Subcutaneous abdominal adipose tissue (tissue), 5 donors: ENCODE data around the gene SAMD4A.

ENCODE experiments used
- H3K27ac ChIP-seq: one replicate; pipeline ENCODE4 v1.7.0; 2013; ENCODE audit warnings: low read depth, mild to moderate bottlenecking, inconsistent platforms, low read length, moderate library complexity
- H3K27me3 ChIP-seq, 5 donors: one replicate each; pipeline ENCODE4 v1.7.0; 2013; ENCODE audit warnings: low read length in 5 of 5, inconsistent platforms in 1 of 5; ENCODE audit not compliant: control insufficient read depth in 5 of 5, insufficient read depth in 4 of 5
- H3K36me3 ChIP-seq, 5 donors: one replicate each; pipeline ENCODE4 v1.7.0; 2013; ENCODE audit warnings: low read length in 5 of 5; ENCODE audit not compliant: control insufficient read depth in 5 of 5, insufficient read depth in 5 of 5
- H3K4me1 ChIP-seq, 5 donors: one replicate each; pipeline ENCODE4 v1.7.0; 2013; ENCODE audit warnings: low read length in 5 of 5, mild to moderate bottlenecking in 3 of 5, moderate library complexity in 1 of 5; ENCODE audit not compliant: control insufficient read depth in 5 of 5, insufficient read depth in 5 of 5
- H3K4me3 ChIP-seq, 5 donors: one replicate each; pipeline ENCODE4 v1.7.0; 2013; ENCODE audit warnings: low read length in 5 of 5, low read depth in 1 of 5
- H3K9ac ChIP-seq, 5 donors: one replicate each; pipeline ENCODE4 v1.7.0; 2013; ENCODE audit warnings: low read length in 5 of 5, mild to moderate bottlenecking in 4 of 5, moderate library complexity in 3 of 5
- H3K9me3 ChIP-seq, 5 donors: one replicate each; pipeline ENCODE4 v1.7.0; 2013; ENCODE audit warnings: low read length in 5 of 5; ENCODE audit not compliant: control insufficient read depth in 5 of 5
- donor health status: healthy.
- donor health status: healthy.
- donor health status: healthy.
- donor health status: healthy.
- donor health status: healthy.

Gene SAMD4A

GRCh38 chr14:54566410-54567223 is at the start of gene SAMD4A:
TSS of gene SAMD4A (plus strand) at chr14:54567128. CDS start at chr14:54567917, 789 bp downstream.
- Histone ChIP-seq H3K36me3 (peaks cover 0 to 8% (median 0%) of the 10 kb centered on the region in 5 donors), H3K27me3 (no peaks in the 10 kb centered on the region), H3K4me3 (peak within 1 kb of the TSS; percentile 77 to 92 (median 84)), H3K9ac (peak within 1 kb of the TSS; percentile 56 to 99 (median 95)), H3K9me3 (no peaks in the 10 kb centered on the region), H3K27ac (peak within 1 kb of the TSS; percentile 99), H3K4me1 (peaks cover 5 to 44% (median 34%) of the 10 kb centered on the region in 5 donors)

- Histone ChIP-seq H3K27me3 (no peaks in the 10 kb centered on the region), H3K36me3 (peaks cover 14 to 37% (median 31%) of the 10 kb centered on the region in 5 donors), H3K4me3 (no peak overlapping the region), H3K4me1 (no peaks in the 10 kb centered on the region), H3K27ac (no peak overlapping the region), H3K9ac (no peak overlapping the region), H3K9me3 (no peaks in the 10 kb centered on the region)
Observed at GRCh38 chr14:54524410-54524809, 42.5 kb upstream of the SAMD4A start.

- H3K4me1 ChIP-seq: no peaks in the 10 kb centered on the region
- no peaks in the 10 kb centered on the region for H3K27me3 ChIP-seq
- no peak overlapping the region for H3K4me3 ChIP-seq
- peaks cover 5 to 26% (median 21%) of the 10 kb centered on the region in 5 donors for H3K36me3 ChIP-seq
- H3K27ac ChIP-seq: no peak overlapping the region
- H3K9me3 ChIP-seq: no peaks in the 10 kb centered on the region
- no peak overlapping the region for H3K9ac ChIP-seq
Observed at GRCh38 chr14:54528973-54529372, 38.0 kb upstream of the SAMD4A start.

- Histone ChIP-seq H3K9ac (no peak overlapping the region), H3K27ac (no peak overlapping the region), H3K4me3 (no peak overlapping the region), H3K4me1 (no peaks in the 10 kb centered on the region), H3K36me3 (peaks cover 4 to 22% (median 17%) of the 10 kb centered on the region in 5 donors), H3K9me3 (no peaks in the 10 kb centered on the region), H3K27me3 (no peaks in the 10 kb centered on the region)
Observed at GRCh38 chr14:54529811-54530210, 37.1 kb upstream of the SAMD4A start.

- Histone ChIP-seq H3K9me3 (no peaks in the 10 kb centered on the region), H3K27me3 (no peaks in the 10 kb centered on the region), H3K36me3 (peaks cover 0 to 12% (median 6%) of the 10 kb centered on the region in 5 donors), H3K4me3 (no peak overlapping the region), H3K27ac (no peak overlapping the region), H3K9ac (peak overlapping the region in 1 of 5 donors; percentile 11), H3K4me1 (peaks cover 0 to 4% (median 0%) of the 10 kb centered on the region in 5 donors)
Observed at GRCh38 chr14:54532111-54533012, 34.6 kb upstream of the SAMD4A start.

- H3K27me3 ChIP-seq: no peaks in the 10 kb centered on the region
- H3K9me3 ChIP-seq: no peaks in the 10 kb centered on the region
- H3K4me3 ChIP-seq: no peak overlapping the region
- H3K4me1 ChIP-seq: peaks cover 0 to 4% (median 0%) of the 10 kb centered on the region in 5 donors
- no peak overlapping the region for H3K9ac ChIP-seq
- peaks cover 2 to 14% (median 8%) of the 10 kb centered on the region in 5 donors for H3K36me3 ChIP-seq
- no peak overlapping the region for H3K27ac ChIP-seq
Observed at GRCh38 chr14:54533100-54533499, 33.8 kb upstream of the SAMD4A start.

- H3K9me3 ChIP-seq: no peaks in the 10 kb centered on the region
- no peak overlapping the region for H3K9ac ChIP-seq
- H3K27me3 ChIP-seq: no peaks in the 10 kb centered on the region
- H3K4me1 ChIP-seq: peaks cover 0 to 4% (median 0%) of the 10 kb centered on the region in 5 donors
- H3K4me3 ChIP-seq: no peak overlapping the region
- H3K36me3 ChIP-seq: peaks cover 4 to 29% (median 10%) of the 10 kb centered on the region in 5 donors
- no peak overlapping the region for H3K27ac ChIP-seq
Observed at GRCh38 chr14:54535126-54535525, 31.8 kb upstream of the SAMD4A start.

GRCh38 chr14:54535646-54536045 is 31.3 kb upstream of the SAMD4A start:
- Histone ChIP-seq H3K9me3 (no peaks in the 10 kb centered on the region), H3K27me3 (no peaks in the 10 kb centered on the region), H3K9ac (no peak overlapping the region), H3K4me1 (peaks cover 0 to 4% (median 0%) of the 10 kb centered on the region in 5 donors), H3K27ac (no peak overlapping the region), H3K36me3 (peaks cover 4 to 31% (median 10%) of the 10 kb centered on the region in 5 donors), H3K4me3 (no peak overlapping the region)

- Histone ChIP-seq H3K27me3 (no peaks in the 10 kb centered on the region), H3K36me3 (peaks cover 4 to 28% (median 11%) of the 10 kb centered on the region in 5 donors), H3K9ac (no peak overlapping the region), H3K9me3 (no peaks in the 10 kb centered on the region), H3K4me1 (peaks cover 0 to 4% (median 0%) of the 10 kb centered on the region in 5 donors), H3K27ac (no peak overlapping the region), H3K4me3 (no peak overlapping the region)
Observed at GRCh38 chr14:54537651-54538050, 29.3 kb upstream of the SAMD4A start.
